ENCODE data around the gene AP5B1. TPM values are rescaled to one million over a fixed set of nuclear protein-coding genes. Genes with fewer than 3 reads are reported as not detected.

AP5B1 gene
- total RNA-seq, 1 experiment from 2014 or later = 19.5 TPM

- TF ChIP-seq CTCF (IDR thresholded peaks at IDR 0.05 in 2 of 3, conservative IDR thresholded peaks at IDR 0.05 in 1 of 3; ENCODE audit: borderline replicate concordance in 1 of 3, insufficient read depth in 1 of 3, low read depth in 2 of 3, low read length in 2 of 3) = no peak
- no peak for TF ChIP-seq EGR1 (IDR thresholded peaks at IDR 0.05; ENCODE audit: low read depth)
- no peak for TF ChIP-seq JUND (IDR thresholded peaks at IDR 0.05)
These were observed 50.3 kb downstream of the AP5B1 start (continued) for GRCh38 chr11:65730461-65730860.

- H3K9ac ChIP-seq (ENCODE audit: low read length) = no peak overlapping the region
- ChIA-PET CTCF (interaction anchor here (1.5 kb wide), 1 partner anchor 13 kb away, joined by 3 read pairs; no protein-coding TSS in a partner anchor), POLR2A (no interaction called here), RAD21 (ENCODE audit: low non-redundant PET in 1 of 2, low total read pairs in 2 of 2, uncharacterized antibody in 2 of 2, unreplicated experiment in 2 of 2) (no interaction called here)
- H4K20me1 ChIP-seq (ENCODE audit: insufficient read depth) = no peaks in the 10 kb centered on the region
- H3K4me1 ChIP-seq (ENCODE audit: control insufficient read depth in 1 of 2, insufficient read depth in 2 of 2, low read length in 2 of 2) = no peaks in the 10 kb centered on the region
- H3K9me3 ChIP-seq (ENCODE audit: control insufficient read depth in 1 of 2, insufficient read depth in 1 of 2, low read depth in 1 of 2, low read length in 2 of 2) = no peaks in the 10 kb centered on the region
- no peaks in the 10 kb centered on the region for H3K27me3 ChIP-seq (ENCODE audit: insufficient read depth, low read length)
- no peak overlapping the region for H2AFZ ChIP-seq (ENCODE audit: low read depth, low read length, poor library complexity, severe bottlenecking)
- H3K9me2 ChIP-seq (ENCODE audit: insufficient read depth) = no peaks in the 10 kb centered on the region
- H3K79me2 ChIP-seq (ENCODE audit: insufficient read depth, low read length) = no peaks in the 10 kb centered on the region
- ATAC-seq (no peak), DNase-seq (ENCODE audit: low read depth, low spot score) (no peak)
- no peak overlapping the region for H3K4me3 ChIP-seq (replicated peaks in 1 of 2; ENCODE audit: low read depth in 1 of 2, low read length in 2 of 2)
- intact Hi-C loops (cut with micrococcal nuclease) = no loop called here
- H3K4me2 ChIP-seq (ENCODE audit: low read length) = no peak overlapping the region
- no TSS peak for BruUV-seq (replicated peaks)
- H3K27ac ChIP-seq (ENCODE audit: low read depth, low read length) = no peak overlapping the region
- H3K36me3 ChIP-seq (ENCODE audit: control insufficient read depth in 1 of 2, insufficient read depth in 2 of 2, low read length in 2 of 2) = no peaks in the 10 kb centered on the region
- no peak for TF ChIP-seq POLR2AphosphoS5 (IDR thresholded peaks at IDR 0.05; ENCODE audit: low read depth, low read length)
- TF ChIP-seq MAX (IDR thresholded peaks at IDR 0.05) = no peak
- no peak for TF ChIP-seq EZH2 (IDR thresholded peaks at IDR 0.05)
- no peak for TF ChIP-seq SRF (IDR thresholded peaks at IDR 0.05; ENCODE audit: low read depth)
- no peak for TF ChIP-seq TCF7L2 (IDR thresholded peaks at IDR 0.05; ENCODE audit: borderline replicate concordance, extremely low read depth, insufficient read depth, insufficient read length)
- TF ChIP-seq JUND (IDR thresholded peaks at IDR 0.05) = no peak
- TF ChIP-seq ZBTB33 (IDR thresholded peaks at IDR 0.05; ENCODE audit: extremely low read depth, insufficient replicate concordance, low read length) = no peak
- no peak for TF ChIP-seq SP1 (IDR thresholded peaks at IDR 0.05; ENCODE audit: low read depth)
- TF ChIP-seq CTCF (IDR thresholded peaks at IDR 0.05 in 2 of 3, conservative IDR thresholded peaks at IDR 0.05 in 1 of 3; ENCODE audit: borderline replicate concordance in 1 of 3, insufficient read depth in 1 of 3, low read depth in 2 of 3, low read length in 2 of 3) = no peak
- TF ChIP-seq POLR2A (IDR thresholded peaks at IDR 0.05; ENCODE audit: borderline replicate concordance, extremely low read depth, insufficient read depth, insufficient read length) = no peak
- no peak for TF ChIP-seq ATF3 (IDR thresholded peaks at IDR 0.05)
- no peak for TF ChIP-seq RAD21 (IDR thresholded peaks at IDR 0.05; ENCODE audit: low read depth)
- TF ChIP-seq SIN3A (IDR thresholded peaks at IDR 0.05; ENCODE audit: low read depth) = no peak
- no peak for TF ChIP-seq REST (IDR thresholded peaks at IDR 0.05; ENCODE audit: low read depth)
These were observed 52.9 kb downstream of the AP5B1 start for GRCh38 chr11:65727865-65728264.

Measured in HCT116 (cell line).